NCI-H2081 treated with DMSO at 0.1 percent for 48 hours (cell line): ENCODE measurements around the gene TMEM31.

Experiments
- DNase-seq: peaks from one replicate; lab custom pipeline; 2025; lab: John Stamatoyannopoulos, UW

Gene TMEM31, protein sequence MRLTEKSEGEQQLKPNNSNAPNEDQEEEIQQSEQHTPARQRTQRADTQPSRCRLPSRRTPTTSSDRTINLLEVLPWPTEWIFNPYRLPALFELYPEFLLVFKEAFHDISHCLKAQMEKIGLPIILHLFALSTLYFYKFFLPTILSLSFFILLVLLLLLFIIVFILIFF

DNA sequence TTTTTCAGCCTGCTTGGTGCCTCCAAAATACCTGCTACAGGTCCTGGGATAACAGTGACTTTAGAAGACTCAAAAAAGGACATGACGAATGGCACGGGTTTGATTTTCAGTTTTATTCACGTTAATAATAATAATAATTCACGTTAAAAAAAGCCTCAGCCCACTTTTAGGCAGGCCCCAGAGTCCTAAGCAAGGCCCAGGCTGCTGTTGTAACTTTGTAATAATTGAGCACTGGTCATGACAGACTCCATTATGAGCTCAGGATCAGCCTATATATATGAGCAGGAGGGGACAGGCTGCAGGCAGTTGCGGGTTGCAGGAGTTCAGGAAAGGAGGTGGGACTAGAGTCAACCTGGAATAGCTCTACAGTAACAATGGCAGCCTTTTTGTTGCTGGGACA lies at the start of gene TMEM31:
TMEM31 (plus strand) TSS at position 301 of the 400 bp plus-strand sequence. CDS start 1,350 bp downstream, outside the sequence.
- no peak for DNase-seq

DNA sequence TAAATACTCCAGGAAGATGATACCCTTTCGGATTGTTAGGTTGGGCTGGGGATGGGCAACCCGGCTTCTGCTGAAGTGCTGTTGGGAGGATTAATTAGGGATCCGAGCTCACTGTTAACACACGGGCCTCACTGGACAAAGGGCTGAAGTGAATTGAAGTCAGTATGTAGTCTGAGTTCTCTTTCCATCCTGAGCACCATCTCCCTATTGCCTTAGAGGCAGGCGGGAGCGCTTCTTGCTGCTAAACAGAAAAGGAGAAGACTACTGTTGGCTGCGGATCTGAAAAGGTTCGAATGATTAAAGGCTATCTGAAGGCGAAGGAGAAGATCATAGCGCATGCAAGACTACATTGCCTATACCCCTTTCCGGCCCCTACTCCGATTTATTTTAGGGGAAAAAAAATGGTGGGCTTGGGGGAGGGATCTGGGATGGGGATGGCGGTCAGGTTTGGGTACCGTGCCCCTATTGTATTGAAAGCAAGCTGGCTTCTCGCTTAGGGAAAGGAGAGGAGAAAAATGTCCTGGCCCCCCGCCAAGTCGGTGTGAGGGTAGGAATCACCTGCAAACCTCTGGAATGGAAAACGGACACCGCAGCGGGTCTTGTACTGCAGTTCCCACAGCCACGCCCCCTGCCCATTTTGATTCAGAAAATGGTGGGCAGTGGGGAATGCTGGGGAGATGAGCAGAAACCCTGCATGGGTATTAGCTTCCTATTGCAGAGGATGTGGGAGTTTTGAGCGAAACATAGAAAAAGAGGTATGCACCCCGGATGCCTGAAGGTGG lies 46.5 kb upstream of the TMEM31 start:
- DNase-seq = no peak

DNA sequence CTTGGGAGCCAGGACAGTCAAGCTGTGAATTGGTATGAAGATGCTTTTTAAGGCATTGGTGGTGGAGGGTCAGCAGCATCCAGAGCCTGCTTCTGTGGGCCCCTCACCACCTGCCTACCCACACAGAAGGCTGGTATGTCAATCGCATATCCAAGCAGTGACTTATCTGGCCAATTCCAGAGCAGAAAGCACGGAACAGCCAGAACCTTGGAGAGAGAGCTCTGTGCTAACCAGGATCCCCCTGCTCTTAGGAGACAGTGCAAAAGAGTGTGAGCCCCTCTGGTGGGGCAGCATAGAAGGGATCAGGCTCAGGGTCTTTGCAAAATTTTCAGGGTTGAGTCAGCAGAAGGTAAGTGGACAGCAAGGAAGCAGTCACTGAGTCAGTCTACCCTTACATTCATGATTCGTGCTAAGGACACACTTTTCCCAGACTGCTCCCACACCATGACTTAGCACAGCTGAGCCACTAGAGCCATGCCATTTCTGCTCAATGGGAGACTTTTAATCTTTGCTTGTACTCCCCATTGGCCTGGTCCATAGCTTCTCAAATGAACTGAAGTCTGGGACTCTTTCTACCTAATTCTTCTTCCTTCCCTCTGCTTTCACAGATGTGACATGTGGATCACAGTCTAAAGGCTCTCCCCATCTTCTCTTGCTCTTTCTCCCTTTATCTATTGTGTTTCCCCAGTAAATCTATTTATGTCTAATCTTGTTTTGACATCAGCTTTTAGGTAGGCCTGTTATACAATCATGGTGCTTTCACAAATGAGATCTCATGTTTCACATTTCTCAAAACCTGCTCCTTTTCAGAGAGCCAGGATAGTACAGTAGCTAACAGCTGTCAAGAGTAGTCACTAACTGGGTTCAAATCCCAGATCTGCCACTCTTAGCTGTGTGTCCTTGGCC lies 44.3 kb upstream of the TMEM31 start:
- no peak for DNase-seq

DNA sequence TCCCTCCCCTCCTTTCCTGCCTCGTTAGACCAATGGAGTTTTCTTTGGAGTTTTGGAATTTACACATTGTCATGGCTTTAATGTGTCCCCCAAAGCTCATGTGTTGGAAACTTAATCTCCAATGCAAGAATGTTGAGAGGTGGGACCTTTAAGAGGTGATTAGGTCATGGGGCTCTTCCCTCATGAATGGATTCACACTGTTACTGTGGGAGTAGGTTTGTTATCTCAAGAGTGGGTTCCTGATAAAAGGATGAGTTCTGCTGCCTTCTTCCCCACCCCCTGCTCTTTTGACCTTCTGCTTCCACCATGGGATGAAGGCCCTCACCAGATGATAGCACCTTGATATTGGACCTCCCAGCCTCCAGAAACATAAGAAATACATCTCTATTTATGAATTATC lies 41.0 kb upstream of the TMEM31 start:
- DNase-seq = no peak

DNA sequence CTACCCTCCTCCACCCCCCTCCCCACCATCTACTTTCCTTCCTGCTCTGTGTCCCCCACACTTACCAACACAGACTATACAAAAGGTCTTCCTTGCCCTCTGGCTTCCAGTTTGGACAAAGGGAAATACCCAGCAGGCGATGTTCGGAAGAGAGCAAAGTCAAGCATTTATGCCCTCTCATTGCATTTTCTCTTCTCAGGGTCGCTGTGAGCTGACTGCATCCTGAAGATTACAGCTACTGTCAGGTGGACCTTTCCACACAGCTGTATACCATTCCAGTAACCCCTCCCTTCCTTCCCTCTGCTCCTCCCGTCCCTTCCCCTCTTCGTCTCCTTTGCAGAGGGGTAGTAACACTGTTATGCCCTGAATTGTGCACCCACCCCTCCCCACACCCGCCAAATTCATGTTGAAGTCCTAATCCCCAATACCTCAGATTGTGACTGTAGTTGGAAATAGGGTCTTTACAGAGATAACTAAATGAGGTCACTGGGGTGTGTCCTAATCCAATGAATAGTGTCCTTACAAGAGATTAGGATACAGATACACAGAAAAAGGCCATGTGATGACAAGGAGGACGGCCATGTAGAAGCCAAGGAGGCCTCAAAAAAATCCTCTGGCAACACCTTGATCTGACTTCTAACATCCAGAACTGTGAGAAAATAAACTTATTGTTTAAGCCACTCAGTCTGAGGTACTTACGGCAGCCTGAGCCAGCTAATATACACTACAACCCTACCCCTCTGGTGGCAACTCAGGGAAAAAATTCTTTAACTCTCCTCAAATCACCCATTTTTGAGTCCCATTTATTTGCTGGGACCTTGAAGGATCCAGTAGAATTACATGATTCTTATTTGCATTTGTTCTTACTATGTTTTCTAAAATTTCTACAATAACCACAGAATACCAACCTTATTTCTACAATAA lies 35.9 kb upstream of the TMEM31 start:
- DNase-seq = no peak

DNA sequence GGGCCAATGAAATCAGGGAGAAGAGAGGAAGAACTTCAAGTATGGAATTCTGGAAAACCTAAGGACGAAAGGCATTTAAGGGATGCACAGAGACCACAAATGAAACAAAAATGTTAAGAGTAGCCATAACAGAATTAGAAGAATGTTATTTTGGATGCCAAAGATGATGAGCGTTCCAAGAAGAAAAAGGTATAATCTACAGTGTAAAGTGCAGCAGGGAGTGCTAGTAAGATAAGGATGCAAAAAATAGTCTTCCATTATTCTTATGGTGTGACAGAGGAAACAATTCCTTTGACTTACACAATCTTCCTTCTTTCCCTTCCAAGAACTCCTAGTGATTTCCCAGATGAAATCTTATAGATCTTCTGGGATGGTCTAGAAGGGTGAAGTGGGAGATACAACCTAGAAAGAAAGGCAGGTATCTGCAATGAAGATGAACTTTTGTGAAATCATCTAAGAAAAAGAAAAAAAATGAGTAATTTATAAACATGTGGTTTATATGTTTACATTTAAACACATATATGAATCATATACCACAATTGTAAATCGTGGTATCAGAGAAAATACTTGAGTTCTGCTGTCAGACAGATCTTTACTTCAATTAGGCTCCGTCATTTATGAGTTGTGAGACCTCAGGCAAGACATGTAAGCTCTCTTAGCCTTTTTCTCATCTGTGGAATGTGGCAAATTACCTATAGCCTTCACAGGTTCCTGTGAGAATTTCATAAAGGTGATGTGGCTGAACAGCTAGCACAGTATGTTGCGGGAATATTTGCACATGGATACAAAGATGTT lies 32.3 kb upstream of the TMEM31 start:
- DNase-seq = no peak

DNA sequence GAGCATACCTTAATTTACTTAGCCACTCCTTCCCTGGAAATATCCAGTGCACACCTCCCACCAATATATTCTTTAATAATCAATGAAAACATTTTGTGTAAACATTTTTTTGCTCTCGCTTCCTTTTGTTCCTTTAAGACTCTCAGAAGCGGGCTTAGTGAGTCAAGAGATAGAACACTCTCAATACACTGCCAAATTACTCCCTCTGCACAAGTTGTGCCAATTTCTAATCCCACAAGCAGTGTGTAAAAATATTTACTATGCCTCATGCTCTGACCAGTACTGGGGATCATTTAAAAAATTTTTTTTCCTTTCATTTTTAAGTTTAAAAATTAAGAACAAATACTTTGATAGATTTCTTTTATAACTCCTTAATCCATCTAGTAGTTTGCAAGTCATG lies 29.3 kb upstream of the TMEM31 start:
- no peak for DNase-seq

DNA sequence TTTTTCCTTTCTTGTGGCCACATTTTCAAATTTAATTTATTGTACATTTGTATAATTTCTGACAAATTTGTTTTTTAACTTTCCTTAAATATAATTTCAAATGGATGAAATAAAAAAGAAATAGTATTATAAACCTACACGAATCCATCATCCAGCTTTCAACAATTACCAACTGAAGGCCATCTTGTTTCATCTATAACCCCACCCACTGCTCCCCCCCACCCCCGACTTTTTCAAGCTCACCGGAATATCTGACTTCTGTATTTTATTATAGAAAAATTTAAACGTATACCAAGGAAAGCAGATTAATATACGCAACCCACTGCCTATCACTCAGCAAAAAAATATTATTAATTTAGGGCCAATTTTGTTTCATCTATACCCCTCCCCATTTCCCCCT lies 25.3 kb upstream of the TMEM31 start:
- no peak for DNase-seq

DNA sequence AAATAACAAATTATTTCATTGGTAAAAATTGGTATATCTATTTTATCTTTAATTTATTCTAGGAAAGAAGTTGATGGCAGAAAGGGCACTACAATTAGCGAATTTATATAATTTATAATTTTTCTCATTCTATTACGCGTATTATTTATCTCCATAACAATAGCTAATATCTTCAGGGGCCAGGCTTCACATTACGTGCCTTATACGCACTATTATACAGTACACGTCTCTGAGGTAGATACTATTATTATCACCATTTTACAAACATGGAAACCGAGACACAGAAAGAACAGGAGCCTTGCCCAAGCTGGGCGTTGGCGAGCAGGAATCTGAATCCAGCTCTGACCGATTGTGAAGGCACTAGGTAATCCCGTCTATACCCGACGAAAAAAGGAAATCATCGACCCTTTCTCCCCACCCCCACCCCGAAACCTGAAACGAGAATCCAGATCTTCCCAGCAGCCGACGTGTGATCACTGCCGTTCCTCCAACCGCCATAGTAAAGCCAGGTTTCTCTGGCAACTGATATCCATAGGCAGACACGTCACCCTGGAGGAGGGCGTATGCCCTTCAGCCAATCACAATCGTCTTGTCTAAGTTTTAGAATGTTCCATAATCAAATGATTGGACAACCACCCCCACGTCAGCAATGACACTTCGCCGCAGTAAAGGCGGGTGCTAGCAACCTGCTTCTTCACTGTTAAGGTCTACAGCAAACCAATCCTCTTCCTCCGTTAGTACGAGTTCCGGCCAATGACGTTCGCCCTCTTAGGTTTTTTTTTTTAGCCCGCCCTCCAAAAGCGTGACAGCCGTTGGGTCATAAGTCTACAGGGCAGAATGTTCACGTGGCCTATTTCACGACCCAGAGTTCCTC lies 24.3 kb upstream of the TMEM31 start, which contains the start of gene MORF4L2:
MORF4L2 (minus strand) TSS at position 501 of the 874 bp plus-strand sequence. CDS start 9,672 bp downstream, outside the sequence.
- peak; percentile 99 for DNase-seq

DNA sequence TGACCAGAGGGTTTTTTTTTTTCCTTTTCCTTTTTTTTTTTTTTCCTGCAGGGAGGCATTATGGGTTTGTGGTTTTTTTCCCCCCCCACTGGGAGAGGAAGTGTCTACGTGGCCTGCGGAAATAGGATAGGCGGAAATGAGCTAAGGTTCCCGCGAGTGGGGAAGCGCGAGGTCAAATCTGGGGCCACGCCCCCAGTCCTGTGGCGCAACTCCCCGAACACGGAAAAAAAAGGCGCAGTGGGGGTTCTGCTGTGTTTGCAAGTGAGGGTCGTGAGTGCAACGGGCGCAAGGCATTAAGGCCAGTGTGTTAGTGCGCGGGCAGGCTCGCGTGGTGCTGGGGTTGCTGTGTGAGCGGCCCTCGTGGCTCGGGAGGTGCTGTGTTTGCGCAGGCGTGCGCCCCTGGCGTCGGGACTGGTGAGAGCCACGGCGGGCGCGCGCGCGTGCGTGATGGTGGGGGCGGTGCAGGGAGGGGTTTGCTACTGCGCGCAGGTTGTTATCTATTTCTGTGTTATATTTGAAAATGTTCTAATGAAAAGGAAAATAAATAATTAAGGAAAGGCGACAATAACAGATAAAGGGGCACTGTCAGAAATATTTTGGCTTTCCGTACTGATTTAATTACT lies 23.5 kb upstream of the TMEM31 start:
- DNase-seq = peak; percentile 64

DNA sequence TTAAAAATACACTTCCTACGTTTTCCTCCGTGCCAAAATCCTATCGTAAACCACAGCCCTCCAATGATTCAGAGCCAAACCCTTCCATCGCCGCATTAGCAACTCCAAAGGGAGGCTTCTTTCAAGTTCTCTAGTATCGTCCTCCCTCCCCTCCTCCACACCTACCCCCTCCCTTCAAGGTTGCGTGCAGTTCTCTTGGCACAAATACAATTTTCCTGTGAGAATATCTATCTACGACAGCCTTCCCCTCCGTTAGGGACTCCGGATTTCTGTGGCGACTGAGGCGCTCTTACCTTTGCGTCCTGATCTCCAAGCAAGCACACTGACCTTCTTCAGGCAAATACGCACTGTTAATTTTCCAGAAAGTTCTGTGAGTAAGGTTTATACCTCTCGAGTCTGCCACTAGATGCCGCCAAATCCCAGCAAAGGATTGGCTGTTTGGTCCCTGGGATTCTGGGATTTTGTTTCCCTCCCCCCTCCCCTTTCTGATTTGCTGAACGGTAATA lies 23.0 kb upstream of the TMEM31 start:
- DNase-seq = peak; percentile 62

DNA sequence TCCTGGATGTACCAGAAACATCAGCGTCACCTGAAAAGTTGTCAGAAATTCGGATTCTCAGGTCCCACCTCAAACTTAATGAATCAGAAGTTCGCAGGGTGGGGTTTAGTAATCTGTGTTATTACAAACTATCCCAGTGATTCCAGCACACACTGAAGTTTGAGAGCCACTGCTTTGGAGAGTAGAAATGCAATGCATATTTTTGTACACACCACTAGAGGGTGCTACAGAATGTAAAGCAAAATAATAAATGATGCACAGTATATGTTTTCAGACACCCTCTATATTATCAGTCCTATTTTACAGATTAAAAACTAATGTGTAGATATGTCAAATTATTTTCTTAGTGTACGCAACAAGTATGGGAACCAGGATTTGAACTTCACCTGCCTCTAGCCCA lies 21.8 kb upstream of the TMEM31 start:
- peak; percentile 26 for DNase-seq

DNA sequence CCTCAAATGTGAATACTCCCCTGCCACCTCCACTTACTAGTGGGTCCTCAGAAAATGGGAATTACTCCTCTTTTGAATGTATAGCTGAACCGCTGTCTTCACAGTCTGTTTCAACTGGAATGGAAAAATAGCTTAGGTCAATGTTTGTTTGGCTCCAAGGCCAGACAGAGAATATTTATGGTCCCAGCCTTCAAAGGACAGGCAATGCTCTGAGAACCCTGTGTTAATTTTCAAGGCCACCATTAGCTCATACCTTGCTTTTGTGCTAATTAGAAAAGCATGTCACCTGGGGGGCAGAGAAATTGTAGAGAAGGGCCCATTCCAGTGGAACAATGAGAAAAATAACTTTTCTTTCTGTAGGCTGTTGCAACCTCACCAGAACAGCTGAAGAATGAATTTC lies 19.6 kb upstream of the TMEM31 start:
- DNase-seq = no peak

DNA sequence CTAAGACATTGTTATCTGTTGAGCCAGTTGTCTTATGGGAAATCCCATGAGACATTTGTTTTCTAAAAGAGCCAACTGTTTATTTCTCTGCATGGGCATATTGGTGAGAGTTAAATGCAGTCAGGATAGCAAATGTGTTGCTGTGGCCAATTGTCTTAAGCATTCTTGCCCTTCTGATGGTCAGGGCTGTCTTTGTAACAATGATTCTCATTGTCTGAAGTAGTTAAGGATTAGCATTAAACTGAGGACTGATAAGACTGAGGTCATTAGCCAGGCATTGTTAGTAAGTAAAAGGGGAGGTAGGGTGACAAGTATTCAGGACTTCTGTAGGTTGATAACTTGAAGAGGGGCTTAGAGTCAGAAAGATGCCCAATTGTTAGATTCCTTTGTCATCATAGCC lies 13.0 kb upstream of the TMEM31 start:
- no peak for DNase-seq

DNA sequence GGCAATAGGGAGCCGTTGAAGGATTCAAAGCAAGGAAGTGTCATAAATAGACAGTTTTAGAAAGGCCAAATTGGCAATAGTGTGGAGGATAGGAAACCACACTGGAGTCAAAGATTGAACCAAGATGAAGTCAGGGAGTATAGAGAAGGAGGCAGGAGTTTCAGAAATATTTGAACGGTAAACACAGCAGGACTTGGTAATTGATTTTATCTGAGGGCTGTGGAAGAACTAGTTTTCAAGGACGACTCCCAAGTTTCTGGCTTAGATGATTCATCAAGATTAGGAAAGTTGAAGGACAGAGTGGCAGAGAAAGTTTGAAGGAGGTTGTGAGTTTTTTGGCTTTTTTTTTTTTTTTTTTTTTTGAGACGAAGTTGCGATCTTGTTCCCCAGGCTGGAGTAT lies 11.5 kb upstream of the TMEM31 start:
- no peak for DNase-seq

DNA sequence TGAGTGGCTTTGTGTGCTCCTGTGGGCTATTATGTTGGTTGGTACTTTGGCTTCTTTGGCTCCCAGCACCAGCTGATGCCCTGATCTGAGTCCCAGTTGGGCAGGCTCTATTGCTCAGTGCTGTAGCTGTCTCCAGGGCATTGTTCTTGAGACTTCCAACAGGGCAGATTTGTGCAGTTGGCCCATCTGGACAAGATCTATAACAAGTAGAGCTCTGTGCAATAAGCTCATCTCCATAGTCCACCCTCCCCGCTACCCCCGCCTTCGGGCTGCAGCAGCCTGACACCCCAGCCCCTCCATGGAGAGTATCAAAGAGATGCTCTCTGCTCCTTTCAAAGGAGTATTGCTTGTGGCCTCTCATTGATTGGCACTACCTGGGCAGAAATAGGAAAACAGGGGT lies 5.8 kb upstream of the TMEM31 start:
- no peak for DNase-seq

DNA sequence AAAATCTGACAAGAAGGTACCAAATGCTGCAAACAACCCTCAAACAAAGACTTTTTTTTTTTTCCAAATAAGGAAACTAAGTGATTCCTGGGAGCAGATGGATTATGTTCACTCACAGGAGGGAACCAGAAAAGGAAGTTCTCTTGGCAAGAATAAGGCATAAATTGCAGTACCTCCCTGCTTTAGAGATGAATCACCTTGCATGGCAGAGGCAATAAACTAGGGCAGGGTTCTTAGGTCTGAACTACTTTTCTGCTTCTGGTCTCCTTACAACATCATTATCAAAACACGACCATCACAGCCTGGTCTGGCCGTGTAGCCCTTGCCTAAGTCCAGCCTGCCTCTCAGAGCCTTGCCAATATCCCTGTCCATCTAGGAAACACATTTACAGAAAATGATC lies 6.3 kb downstream of the TMEM31 start:
- peak; percentile 23 for DNase-seq

DNA sequence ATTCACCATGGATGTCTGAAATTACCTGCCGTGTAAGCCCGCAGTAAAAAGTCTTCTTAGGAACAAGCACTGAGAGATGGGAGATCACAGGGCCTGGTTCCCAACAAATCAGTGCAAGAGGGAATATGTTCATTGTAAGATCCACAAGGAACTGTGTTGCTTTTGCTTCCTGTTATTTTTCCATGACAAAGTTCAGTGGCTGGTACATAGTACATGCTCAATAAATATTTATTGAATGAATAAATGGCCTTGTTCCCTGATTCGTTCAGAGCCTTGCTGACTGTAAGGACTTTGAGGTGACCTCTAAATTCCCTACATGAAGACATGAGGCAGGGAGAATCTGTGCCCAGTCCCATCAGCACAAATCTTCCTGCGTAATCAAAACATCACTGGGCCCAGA lies 7.4 kb downstream of the TMEM31 start:
- DNase-seq = no peak

DNA sequence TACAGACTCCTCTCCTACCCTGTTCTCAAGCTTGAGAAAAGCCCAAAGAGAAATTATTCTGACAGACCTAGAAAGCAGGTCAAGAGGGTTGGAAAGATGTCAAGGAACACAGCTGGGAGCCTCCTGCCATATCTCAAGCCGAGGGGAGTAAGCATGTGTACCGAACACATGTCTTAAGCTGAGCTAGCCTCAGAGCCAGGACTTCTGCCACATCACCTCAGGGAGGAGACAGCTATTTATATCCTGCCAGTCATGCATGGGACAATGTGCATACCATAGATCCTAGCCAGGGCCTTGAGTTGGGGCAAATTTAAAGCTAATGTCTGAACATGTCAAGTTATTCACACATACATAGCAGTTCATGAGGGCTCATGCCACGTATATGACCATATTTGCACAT lies 11.8 kb downstream of the TMEM31 start:
- no peak for DNase-seq
